Upper lobe of right lung (tissue), 1 donor: ENCODE measurements around the gene C4orf46. TPM values are rescaled to one million over a fixed set of nuclear protein-coding genes. Genes with fewer than 3 reads are reported as not detected.

Experiments used
- ATAC-seq: fragments of 200-7000 bp; cut with Tn5 transposase; one replicate; pipeline ENCODE4 v1.9.1; 2020; ENCODE audit warnings: mild to moderate bottlenecking, moderate library complexity
- DNase-seq: peaks from one replicate; pipeline ENCODE4 v3.0.0-alpha.2; 2020
- H3K27ac ChIP-seq: fragments of 200-600 bp; one replicate; pipeline ENCODE4 v1.8.0; 2022
- H3K27me3 ChIP-seq: fragments of 200-600 bp; one replicate; pipeline ENCODE4 v1.8.0; 2022; ENCODE audit warnings: mild to moderate bottlenecking
- H3K36me3 ChIP-seq: fragments of 200-600 bp; one replicate; pipeline ENCODE4 v1.8.0; 2022
- H3K4me1 ChIP-seq: fragments of 200-600 bp; one replicate; pipeline ENCODE4 v1.8.0; 2022
- H3K4me3 ChIP-seq: fragments of 200-600 bp; one replicate; pipeline ENCODE4 v1.8.0; 2022; ENCODE audit warnings: mild to moderate bottlenecking
- H3K9me3 ChIP-seq: fragments of 200-600 bp; one replicate; pipeline ENCODE4 v1.8.0; 2022
- intact Hi-C: fragments of 100-400 bp; cut with DNase I; formaldehyde crosslinking; loops from one replicate; pipeline ENCODE4 v1.11.0; 2022
- total RNA-seq: library from RNA; stranded (reverse); fragmentation: NEBNext Ultra II Directional; extraction: Animal tissue kit (Norgen Biotek cat#: 25700); gene quantifications from one replicate; pipeline ENCODE4 v1.2.1, GENCODE V29; 2021
- TF ChIP-seq, protein P1 (sequence below): fragments of 200-600 bp; IDR thresholded peaks from one replicate; pipeline ENCODE4 v1.8.0; 2022; ENCODE audit warnings: antibody characterized with exemption
- donor health status: DM: no; HTN: yes; CAD: no; lungs with severe emphysema.

Gene C4orf46
- total RNA-seq, 1 donor from 2014 or later = 3.9 TPM

DNA sequence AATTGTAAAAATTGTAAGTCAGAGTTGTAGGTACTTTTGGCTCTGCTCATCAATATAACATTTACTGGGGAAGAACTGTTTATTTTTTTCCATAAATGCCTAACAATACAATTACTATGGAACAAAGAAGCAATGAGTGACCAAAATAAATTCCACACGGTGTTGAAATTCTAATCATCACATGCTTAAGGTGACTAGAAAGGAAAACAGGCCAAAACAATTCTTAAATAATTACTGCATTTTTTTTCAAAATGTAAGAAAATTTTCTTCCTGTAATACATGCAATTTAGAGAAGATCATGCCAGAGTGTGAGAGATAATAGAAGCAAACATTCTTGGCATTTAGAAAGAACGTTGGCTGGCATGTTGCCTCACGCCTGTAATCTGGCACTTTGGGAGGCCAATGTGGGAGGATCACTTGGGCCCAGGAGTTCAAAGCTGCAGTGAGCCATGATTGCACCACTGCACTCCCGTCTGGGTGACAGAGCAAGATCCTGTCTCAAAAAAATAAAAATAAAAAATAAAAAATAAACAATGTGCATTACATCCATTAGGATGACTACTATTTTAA, 22.5 kb downstream of the C4orf46 start:
- intact Hi-C loops = no loop called here
- ATAC-seq (no peak), DNase-seq (no peak)
- TF ChIP-seq, protein P1, sequence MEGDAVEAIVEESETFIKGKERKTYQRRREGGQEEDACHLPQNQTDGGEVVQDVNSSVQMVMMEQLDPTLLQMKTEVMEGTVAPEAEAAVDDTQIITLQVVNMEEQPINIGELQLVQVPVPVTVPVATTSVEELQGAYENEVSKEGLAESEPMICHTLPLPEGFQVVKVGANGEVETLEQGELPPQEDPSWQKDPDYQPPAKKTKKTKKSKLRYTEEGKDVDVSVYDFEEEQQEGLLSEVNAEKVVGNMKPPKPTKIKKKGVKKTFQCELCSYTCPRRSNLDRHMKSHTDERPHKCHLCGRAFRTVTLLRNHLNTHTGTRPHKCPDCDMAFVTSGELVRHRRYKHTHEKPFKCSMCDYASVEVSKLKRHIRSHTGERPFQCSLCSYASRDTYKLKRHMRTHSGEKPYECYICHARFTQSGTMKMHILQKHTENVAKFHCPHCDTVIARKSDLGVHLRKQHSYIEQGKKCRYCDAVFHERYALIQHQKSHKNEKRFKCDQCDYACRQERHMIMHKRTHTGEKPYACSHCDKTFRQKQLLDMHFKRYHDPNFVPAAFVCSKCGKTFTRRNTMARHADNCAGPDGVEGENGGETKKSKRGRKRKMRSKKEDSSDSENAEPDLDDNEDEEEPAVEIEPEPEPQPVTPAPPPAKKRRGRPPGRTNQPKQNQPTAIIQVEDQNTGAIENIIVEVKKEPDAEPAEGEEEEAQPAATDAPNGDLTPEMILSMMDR = no peak
- H3K27me3 ChIP-seq = no peaks in the 10 kb centered on the region
- no peaks in the 10 kb centered on the region for H3K4me1 ChIP-seq
- H3K27ac ChIP-seq = no peak overlapping the region
- no peak overlapping the region for H3K4me3 ChIP-seq
- H3K36me3 ChIP-seq = no peaks in the 10 kb centered on the region
- no peaks in the 10 kb centered on the region for H3K9me3 ChIP-seq

DNA sequence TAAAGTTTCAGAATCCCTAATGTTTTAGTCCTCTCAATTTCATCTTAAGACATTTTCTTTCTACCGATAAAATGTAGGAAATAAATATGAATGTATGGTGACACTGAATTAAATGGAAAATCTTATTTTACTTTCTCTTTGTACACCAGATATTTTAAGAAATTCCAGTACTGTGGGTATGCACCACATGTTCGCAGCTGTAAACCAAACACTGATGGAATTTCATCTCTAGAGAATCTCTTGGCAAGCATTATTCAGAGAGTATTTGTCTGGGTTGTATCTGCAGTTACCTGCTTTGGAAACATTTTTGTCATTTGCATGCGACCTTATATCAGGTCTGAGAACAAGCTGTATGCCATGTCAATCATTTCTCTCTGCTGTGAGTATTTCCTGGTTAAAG, 26.9 kb downstream of the C4orf46 start:
- ATAC-seq = no peak
- DNase-seq = no peak

DNA sequence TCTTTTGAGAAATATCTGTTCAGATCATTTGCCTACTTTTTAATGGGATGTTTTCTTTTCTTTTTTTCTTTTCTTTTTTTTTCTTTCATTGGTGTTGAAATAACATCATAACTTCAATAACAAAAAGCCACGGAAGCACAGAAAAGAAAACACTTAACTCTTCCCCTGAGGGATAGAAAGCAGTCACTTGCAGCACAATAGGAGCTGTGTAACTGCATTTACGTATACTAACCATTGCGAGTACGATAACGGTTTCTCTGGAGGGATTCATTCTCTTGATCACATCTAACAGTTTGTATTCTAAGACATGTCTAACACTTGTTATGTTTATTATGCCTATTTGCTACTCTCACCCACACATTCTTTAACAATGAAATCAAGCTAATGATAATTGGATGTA, 27.3 kb downstream of the C4orf46 start:
- DNase-seq = no peak
- no peaks in the 10 kb centered on the region for H3K9me3 ChIP-seq
- H3K27me3 ChIP-seq = no peaks in the 10 kb centered on the region
- no peaks in the 10 kb centered on the region for H3K36me3 ChIP-seq
- no peak for ATAC-seq
- no peaks in the 10 kb centered on the region for H3K4me1 ChIP-seq
- intact Hi-C loops = no loop called here
- H3K27ac ChIP-seq = no peak overlapping the region
- H3K4me3 ChIP-seq = no peak overlapping the region
- TF ChIP-seq, protein P1 = no peak

More for the DNA sequence above, 26.9 kb downstream of the C4orf46 start:
- H3K27me3 ChIP-seq = no peaks in the 10 kb centered on the region
- no peaks in the 10 kb centered on the region for H3K36me3 ChIP-seq
- no peak overlapping the region for H3K4me3 ChIP-seq
- no peaks in the 10 kb centered on the region for H3K9me3 ChIP-seq
- H3K4me1 ChIP-seq = no peaks in the 10 kb centered on the region
- intact Hi-C loops = no loop called here
- TF ChIP-seq, protein P1 = no peak
- no peak overlapping the region for H3K27ac ChIP-seq

DNA sequence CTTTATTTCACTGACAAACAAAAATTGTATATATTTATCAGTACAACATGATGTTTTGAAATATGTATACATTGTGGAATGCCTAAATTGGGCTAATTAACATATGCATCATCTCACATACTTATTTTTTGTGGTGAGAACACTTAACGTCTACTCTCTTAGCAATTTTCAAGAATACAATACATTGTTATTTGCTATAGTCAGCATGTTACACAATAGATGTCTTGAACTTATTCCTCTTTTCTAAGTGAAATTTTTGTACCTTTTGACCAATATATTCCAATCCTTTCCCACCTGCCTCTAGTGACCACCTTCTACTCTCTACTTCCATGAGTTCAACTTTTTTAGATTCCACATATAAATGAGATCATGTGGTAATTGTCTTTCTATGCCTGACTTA, 35.1 kb downstream of the C4orf46 start:
- TF ChIP-seq, protein P1 = no peak
- no peaks in the 10 kb centered on the region for H3K4me1 ChIP-seq
- ATAC-seq (no peak), DNase-seq (no peak)
- no peak overlapping the region for H3K27ac ChIP-seq
- no peaks in the 10 kb centered on the region for H3K9me3 ChIP-seq
- H3K36me3 ChIP-seq = no peaks in the 10 kb centered on the region
- intact Hi-C loops = no loop called here
- H3K27me3 ChIP-seq = no peaks in the 10 kb centered on the region
- no peak overlapping the region for H3K4me3 ChIP-seq

DNA sequence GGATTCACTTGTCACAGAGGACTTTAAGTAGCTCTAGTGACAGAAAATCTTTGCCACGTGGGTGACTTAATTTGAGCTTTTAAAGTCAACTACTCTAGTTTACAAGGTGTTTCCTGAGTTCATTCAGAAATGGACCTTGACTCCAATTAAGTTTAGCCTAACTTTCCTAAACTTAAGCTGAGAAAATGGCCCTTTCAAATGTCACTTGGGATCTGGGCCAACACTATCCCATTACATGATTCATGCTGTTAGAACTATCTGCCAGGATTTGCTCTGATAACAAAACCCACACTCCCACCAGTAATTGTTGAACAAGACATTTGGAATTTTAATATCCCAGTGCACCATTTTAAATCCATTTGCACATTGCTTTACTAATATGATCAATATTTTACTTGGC, 40.8 kb downstream of the C4orf46 start:
- H3K27me3 ChIP-seq = no peaks in the 10 kb centered on the region
- H3K9me3 ChIP-seq = no peaks in the 10 kb centered on the region
- H3K27ac ChIP-seq = no peak overlapping the region
- TF ChIP-seq, protein P1 = no peak
- H3K4me3 ChIP-seq = no peak overlapping the region
- DNase-seq (no peak), ATAC-seq (no peak)
- no peaks in the 10 kb centered on the region for H3K4me1 ChIP-seq
- intact Hi-C loops = no loop called here
- no peaks in the 10 kb centered on the region for H3K36me3 ChIP-seq

DNA sequence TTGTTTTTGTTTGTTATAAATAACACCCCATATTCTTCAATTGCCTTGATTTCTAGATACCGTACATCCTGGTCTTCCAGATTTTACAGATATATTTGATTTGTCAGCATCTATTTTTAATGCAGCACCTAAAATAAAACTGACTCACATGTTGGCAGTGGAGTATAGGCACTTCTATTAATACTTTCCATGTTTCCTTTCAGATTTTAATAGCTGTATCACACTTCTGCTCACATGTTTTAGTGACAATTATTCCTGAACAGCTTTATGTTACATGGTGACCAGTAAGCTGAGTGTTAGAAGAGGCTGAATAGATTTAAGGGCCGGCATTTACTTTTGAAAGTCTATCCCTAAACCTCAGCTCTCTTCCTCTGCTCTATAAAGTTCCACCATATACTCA, 46.1 kb downstream of the C4orf46 start:
- Histone ChIP-seq H3K27ac (no peak overlapping the region), H3K36me3 (no peaks in the 10 kb centered on the region), H3K4me1 (no peaks in the 10 kb centered on the region), H3K4me3 (no peak overlapping the region), H3K27me3 (no peaks in the 10 kb centered on the region), H3K9me3 (no peaks in the 10 kb centered on the region)
- TF ChIP-seq, protein P1 = no peak
- DNase-seq = no peak
- intact Hi-C loops = no loop called here
- ATAC-seq = no peak
